SK-N-SH (cell line): ENCODE data around the gene RNGTT. TPM values are rescaled to one million over a fixed set of nuclear protein-coding genes. Genes with fewer than 3 reads are reported as not detected.

Source experiments
- CTCF ChIA-PET: fragments of 300-600, 350-600 bp; formaldehyde crosslinking; extraction: SDS; loops from one replicate; lab custom pipeline; 2021; lab: Yijun Ruan, JAX
- POLR2A ChIA-PET: fragments of 350-600 bp; sonication (Branson Sonifier 250); formaldehyde crosslinking; extraction: SDS; loops from one replicate; lab custom pipeline; 2020; ENCODE audit warnings: antibody characterized with exemption, inconsistent platforms; lab: Yijun Ruan, JAX
- DNase-seq: peaks from one replicate; pipeline ENCODE4 v3.0.0; 2012
- H2AFZ ChIP-seq: fragments of 200-600 bp; sonication (generic); 2 replicates; pipeline ENCODE4 v1.8.1; 2016; ENCODE audit warnings: antibody characterized with exemption, mild to moderate bottlenecking, low read depth
- H3F3A ChIP-seq: fragments of 200-600 bp; sonication (generic); replicated peaks from 2 replicates; pipeline ENCODE3; 2016; ENCODE audit warnings: antibody characterized with exemption, mild to moderate bottlenecking; ENCODE audit not compliant: insufficient read depth
- H3K27ac ChIP-seq, 2 experiments: fragments of 200-500 bp in 1 of 2; fragments of 200-600 bp in 1 of 2; sonication (Bioruptor generic) in 1 of 2; sonication (generic), shearing (Covaris generic) in 1 of 2; 2 replicates each; pipeline versions ENCODE4 v1.5.1 to v1.6.1; 2014 to 2016; ENCODE audit warnings: low read depth in 2 of 2, inconsistent platforms in 1 of 2, low read length in 1 of 2, mild to moderate bottlenecking in 1 of 2, mixed read lengths in 1 of 2
- H3K27me3 ChIP-seq: fragments of 200-600 bp; sonication (generic), shearing (Covaris generic); 2 replicates; pipeline ENCODE4 v1.6.1; 2016; ENCODE audit warnings: mixed run types; ENCODE audit not compliant: insufficient read depth
- H3K36me3 ChIP-seq, 2 experiments: fragments of 200-500 bp in 1 of 2; fragments of 200-600 bp in 1 of 2; sonication (Bioruptor generic) in 1 of 2; sonication (generic) in 1 of 2; replicated peaks in 1 of 2; 2 replicates each; pipeline versions ENCODE3 to v1.5.1; 2014 to 2016; ENCODE audit warnings: low read length in 1 of 2, mild to moderate bottlenecking in 1 of 2; ENCODE audit not compliant: insufficient read depth in 2 of 2, control insufficient read depth in 1 of 2
- H3K4me1 ChIP-seq, 2 experiments: fragments of 200-500 bp in 1 of 2; fragments of 200-600 bp in 1 of 2; sonication (Bioruptor generic) in 1 of 2; sonication (generic), shearing (Covaris generic) in 1 of 2; 2 replicates each; pipeline versions ENCODE4 v1.5.1 to v1.6.1; 2014 to 2016; ENCODE audit warnings: low read depth in 1 of 2, low read length in 1 of 2, mixed run types in 1 of 2; ENCODE audit not compliant: insufficient read depth in 2 of 2, control insufficient read depth in 1 of 2
- H3K4me2 ChIP-seq: fragments of 200-600 bp; sonication (generic), shearing (Covaris generic); 2 replicates; pipeline ENCODE4 v1.6.1; 2017; ENCODE audit warnings: mixed run types
- H3K4me3 ChIP-seq, 2 experiments: fragments of 200-500 bp in 1 of 2; fragments of 200-600 bp in 1 of 2; sonication (Bioruptor generic) in 1 of 2; sonication (generic), shearing (Covaris generic) in 1 of 2; 2 replicates each; pipeline versions ENCODE4 v1.5.1 to v1.8.1; 2014 to 2016; ENCODE audit warnings: low read depth in 2 of 2, inconsistent platforms in 1 of 2, low read length in 1 of 2, mild to moderate bottlenecking in 1 of 2, mixed read lengths in 1 of 2, moderate library complexity in 1 of 2
- H3K79me2 ChIP-seq: fragments of 200-600 bp; sonication (generic); 2 replicates; pipeline ENCODE4 v1.8.1; 2017; ENCODE audit warnings: mild to moderate bottlenecking; ENCODE audit not compliant: insufficient read depth
- H3K9ac ChIP-seq: fragments of 200-600 bp; sonication (generic); 2 replicates; pipeline ENCODE4 v1.6.1; 2017; ENCODE audit warnings: mixed run types
- H3K9me2 ChIP-seq: fragments of 200-600 bp; sonication (generic); 2 replicates; pipeline ENCODE4 v1.6.1; 2017; ENCODE audit warnings: mixed run types
- H3K9me3 ChIP-seq: fragments of 200-600 bp; sonication (generic); 2 replicates; pipeline ENCODE4 v1.6.1; 2017; ENCODE audit warnings: mixed run types, mild to moderate bottlenecking, moderate library complexity
- H4K20me1 ChIP-seq: fragments of 200-600 bp; sonication (generic); 2 replicates; pipeline ENCODE4 v1.6.1; 2017; ENCODE audit warnings: mild to moderate bottlenecking, mixed run types; ENCODE audit not compliant: insufficient read depth
- EZH2phosphoT487 ChIP-seq: fragments of 200-600 bp; sonication (generic); IDR thresholded peaks from 2 replicates; pipeline ENCODE4 v1.6.1; 2017; ENCODE audit warnings: low read depth, mixed run types, mild to moderate bottlenecking, antibody characterized with exemption, moderate library complexity, borderline replicate concordance
- FOXJ3 ChIP-seq: sonication (generic); formaldehyde crosslinking; IDR thresholded peaks from 2 replicates; pipeline ENCODE4 v1.5.1; 2020; ENCODE audit warnings: mild to moderate bottlenecking, missing genetic modification reagents
- FOXM1 ChIP-seq: IDR thresholded peaks from 2 replicates; pipeline ENCODE4 v1.4.0; 2012; ENCODE audit warnings: low read depth, mild to moderate bottlenecking
- GABPA ChIP-seq: IDR thresholded peaks from 2 replicates; pipeline ENCODE4 v1.4.0; 2012; ENCODE audit warnings: low read depth, mild to moderate bottlenecking
- NRF1 ChIP-seq: IDR thresholded peaks from 2 replicates; pipeline ENCODE4 v1.6.1; 2012; ENCODE audit warnings: low read depth, mild to moderate bottlenecking, low read length
- POLR2AphosphoS5 ChIP-seq: IDR thresholded peaks from 2 replicates; pipeline ENCODE4 v1.6.1; 2012; ENCODE audit warnings: low read depth, low read length
- RCOR1 ChIP-seq: fragments of 150-350 bp; IDR thresholded peaks from 2 replicates; pipeline ENCODE4 v1.6.1; 2017; ENCODE audit warnings: antibody characterized with exemption, low read length
- RFX5 ChIP-seq: IDR thresholded peaks from 2 replicates; pipeline ENCODE4 v1.6.1; 2012; ENCODE audit warnings: mild to moderate bottlenecking, improper control_type of control experiment, low read length
- SIN3A ChIP-seq: IDR thresholded peaks from 2 replicates; pipeline ENCODE4 v1.6.1; 2012; ENCODE audit warnings: low read depth, mild to moderate bottlenecking, low read length, moderate library complexity, borderline replicate concordance
- TAF1 ChIP-seq: IDR thresholded peaks from 2 replicates; pipeline ENCODE4 v1.6.1; 2012; ENCODE audit warnings: low read depth, mild to moderate bottlenecking, low read length, moderate library complexity, borderline replicate concordance
- TCF12 ChIP-seq: IDR thresholded peaks from 2 replicates; pipeline ENCODE4 v1.4.0; 2012
- YY1 ChIP-seq: IDR thresholded peaks from 2 replicates; pipeline ENCODE4 v1.4.0; 2012; ENCODE audit warnings: low read depth, mild to moderate bottlenecking
- WGBS: methylation state at CpG from one replicate; pipeline ENCODE4 v1.1.6; 2017; ENCODE audit warnings: low lambda C conversion rate; 5-methylcytosine and 5-hydroxymethylcytosine counted together
- polyA plus RNA-seq, 3 experiments: library from polyadenylated mRNA; depleted of rRNA; stranded (reverse); fragments of >200 nt; gene quantifications; 2 replicates each; pipeline ENCODE4 v1.2.3, GENCODE V29; 2012
- TF ChIP-seq, protein P1 (sequence below): IDR thresholded peaks from 2 replicates; pipeline ENCODE4; 2012
- TF ChIP-seq, protein P2 (sequence below): IDR thresholded peaks from 2 replicates; pipeline ENCODE4 v1.4.0; 2012; ENCODE audit warnings: low read depth, borderline replicate concordance

RNGTT gene
- polyA plus RNA-seq, 1 of the 3 experiments (the other 2 are of a cell fraction), result 3.3 TPM

GRCh38 chr6:88663801-88664200 lies 299.6 kb downstream of the RNGTT start:
- Histone ChIP-seq H3K79me2 (no peaks in the 10 kb centered on the region), H3K9me3 (no peaks in the 10 kb centered on the region), H3K4me1 (no peaks in the 10 kb centered on the region), H3K9ac (no peak overlapping the region), H2AFZ (no peak overlapping the region), H3K27me3 (no peaks in the 10 kb centered on the region), H3K27ac (no peak overlapping the region), H3K4me3 (no peak overlapping the region), H4K20me1 (no peaks in the 10 kb centered on the region), H3K9me2 (no peaks in the 10 kb centered on the region), H3F3A (no peaks in the 10 kb centered on the region), H3K36me3 (peaks cover 0 to 3% of the 10 kb centered on the region in 2 experiments), H3K4me2 (no peak overlapping the region)
- ChIA-PET POLR2A (no interaction called here), CTCF (no interaction called here)
- DNase-seq, result no peak
- 97% methylated on average over 5 of the region's 5 CpGs for WGBS
- no peak for TF ChIP-seq GABPA
- TF ChIP-seq, protein P1, sequence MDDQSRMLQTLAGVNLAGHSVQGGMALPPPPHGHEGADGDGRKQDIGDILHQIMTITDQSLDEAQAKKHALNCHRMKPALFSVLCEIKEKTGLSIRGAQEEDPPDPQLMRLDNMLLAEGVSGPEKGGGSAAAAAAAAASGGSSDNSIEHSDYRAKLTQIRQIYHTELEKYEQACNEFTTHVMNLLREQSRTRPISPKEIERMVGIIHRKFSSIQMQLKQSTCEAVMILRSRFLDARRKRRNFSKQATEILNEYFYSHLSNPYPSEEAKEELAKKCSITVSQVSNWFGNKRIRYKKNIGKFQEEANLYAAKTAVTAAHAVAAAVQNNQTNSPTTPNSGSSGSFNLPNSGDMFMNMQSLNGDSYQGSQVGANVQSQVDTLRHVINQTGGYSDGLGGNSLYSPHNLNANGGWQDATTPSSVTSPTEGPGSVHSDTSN, result no peak
- TF ChIP-seq EZH2phosphoT487, result no peak
- TF ChIP-seq FOXJ3 (CRISPR knock-in tag), result no peak
- no peak for TF ChIP-seq NRF1
- no peak for TF ChIP-seq TCF12

GRCh38 chr6:88662653-88663174 lies 300.7 kb downstream of the RNGTT start:
- no peaks in the 10 kb centered on the region for H4K20me1 ChIP-seq
- DNase-seq, result no peak
- WGBS, result 92% methylated on average over 6 of the region's 12 CpGs
- peaks cover 0 to 3% of the 10 kb centered on the region in 2 experiments for H3K36me3 ChIP-seq
- H3K4me3 ChIP-seq, result no peak overlapping the region
- H3K27me3 ChIP-seq, result no peaks in the 10 kb centered on the region
- no peaks in the 10 kb centered on the region for H3F3A ChIP-seq
- TF ChIP-seq RCOR1, result no peak
- TF ChIP-seq FOXM1, result no peak
- TF ChIP-seq FOXJ3 (CRISPR knock-in tag), result no peak
- no peak for TF ChIP-seq YY1
- TF ChIP-seq RFX5, result no peak
- TF ChIP-seq, all 33 proteins: peak for 0
- no peaks in the 10 kb centered on the region for H3K9me2 ChIP-seq
- no peak overlapping the region for H3K4me2 ChIP-seq
- H3K79me2 ChIP-seq, result no peaks in the 10 kb centered on the region
- H3K4me1 ChIP-seq, result no peaks in the 10 kb centered on the region
- ChIA-PET POLR2A (no interaction called here), CTCF (no interaction called here)
- H3K9me3 ChIP-seq, result no peaks in the 10 kb centered on the region
- H2AFZ ChIP-seq, result no peak overlapping the region
- no peak overlapping the region for H3K27ac ChIP-seq
- H3K9ac ChIP-seq, result no peak overlapping the region

- TF ChIP-seq RCOR1, result no peak
- no peak for TF ChIP-seq TAF1
- TF ChIP-seq POLR2AphosphoS5, result no peak
- TF ChIP-seq, protein P2, sequence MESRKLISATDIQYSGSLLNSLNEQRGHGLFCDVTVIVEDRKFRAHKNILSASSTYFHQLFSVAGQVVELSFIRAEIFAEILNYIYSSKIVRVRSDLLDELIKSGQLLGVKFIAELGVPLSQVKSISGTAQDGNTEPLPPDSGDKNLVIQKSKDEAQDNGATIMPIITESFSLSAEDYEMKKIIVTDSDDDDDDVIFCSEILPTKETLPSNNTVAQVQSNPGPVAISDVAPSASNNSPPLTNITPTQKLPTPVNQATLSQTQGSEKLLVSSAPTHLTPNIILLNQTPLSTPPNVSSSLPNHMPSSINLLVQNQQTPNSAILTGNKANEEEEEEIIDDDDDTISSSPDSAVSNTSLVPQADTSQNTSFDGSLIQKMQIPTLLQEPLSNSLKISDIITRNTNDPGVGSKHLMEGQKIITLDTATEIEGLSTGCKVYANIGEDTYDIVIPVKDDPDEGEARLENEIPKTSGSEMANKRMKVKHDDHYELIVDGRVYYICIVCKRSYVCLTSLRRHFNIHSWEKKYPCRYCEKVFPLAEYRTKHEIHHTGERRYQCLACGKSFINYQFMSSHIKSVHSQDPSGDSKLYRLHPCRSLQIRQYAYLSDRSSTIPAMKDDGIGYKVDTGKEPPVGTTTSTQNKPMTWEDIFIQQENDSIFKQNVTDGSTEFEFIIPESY, result no peak
- TF ChIP-seq SIN3A, result no peak
- TF ChIP-seq RFX5, result no peak
- POLR2A ChIA-PET, result no interaction called here
- no peak overlapping the region for H3K4me2 ChIP-seq
- H3K9ac ChIP-seq, result no peak overlapping the region
- H3K4me3 ChIP-seq, result no peak overlapping the region
- no peaks in the 10 kb centered on the region for H3K9me3 ChIP-seq
- no peak overlapping the region for H3K27ac ChIP-seq
- no peaks in the 10 kb centered on the region for H3F3A ChIP-seq
- H3K27me3 ChIP-seq, result no peaks in the 10 kb centered on the region
- DNase-seq, result no peak
- no peak overlapping the region for H2AFZ ChIP-seq
- WGBS, result 77% methylated on average over 5 of the region's 5 CpGs
- H4K20me1 ChIP-seq, result no peaks in the 10 kb centered on the region
- no peaks in the 10 kb centered on the region for H3K9me2 ChIP-seq
- H3K4me1 ChIP-seq, result no peaks in the 10 kb centered on the region
- peaks cover 0 to 3% of the 10 kb centered on the region in 2 experiments for H3K36me3 ChIP-seq
- H3K79me2 ChIP-seq, result no peaks in the 10 kb centered on the region
- CTCF ChIA-PET, result no interaction called here
Measured at GRCh38 chr6:88662163-88662580, 301.2 kb downstream of the RNGTT start.
